Measurements from ENCODE around the gene ATXN1.

Gene ATXN1

GRCh38 chr6:16345449-16346330, 415.6 kb downstream of the ATXN1 start:
- DNase-seq: no peak

- DNase-seq: no peak
Measured at GRCh38 chr6:16344756-16345155, 416.5 kb downstream of the ATXN1 start.

DNA sequence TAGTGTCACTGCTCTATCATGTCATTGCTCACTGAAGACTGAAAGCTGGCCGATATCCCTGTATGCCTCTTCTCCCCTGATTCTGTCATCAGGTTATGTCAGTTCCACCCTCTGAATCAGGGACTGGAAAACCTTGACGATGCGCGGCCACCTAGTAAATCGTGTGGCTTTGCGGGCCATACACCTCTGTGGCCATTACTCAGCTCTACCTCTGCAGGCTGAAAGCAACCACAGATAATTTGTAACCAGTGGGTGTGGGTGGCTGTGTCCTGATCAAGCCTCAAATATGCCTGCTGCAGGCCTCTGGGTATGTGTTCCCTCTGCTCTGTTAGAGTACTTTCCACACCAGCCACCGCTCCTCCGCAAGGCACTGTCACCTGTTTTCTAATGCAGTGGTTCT, 417.7 kb downstream of the ATXN1 start:
- no peak for DNase-seq

DNA sequence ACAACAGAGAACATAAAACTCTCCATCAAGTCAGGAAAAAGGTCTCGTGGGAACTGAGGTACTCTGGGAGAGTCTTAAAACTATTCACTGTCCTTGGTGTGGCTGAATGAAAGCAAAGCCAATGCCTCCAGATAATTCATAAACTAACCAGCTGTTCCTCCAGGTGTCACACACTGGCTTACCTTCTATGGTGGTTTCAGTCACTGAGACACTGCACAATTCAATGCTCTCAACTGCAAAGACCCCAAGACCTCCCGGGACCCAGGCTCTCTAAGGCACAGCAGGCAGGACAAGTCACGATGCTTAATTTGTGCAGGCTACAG, 422.0 kb downstream of the ATXN1 start:
- DNase-seq: no peak

GRCh38 chr6:16338577-16339264, 422.5 kb downstream of the ATXN1 start:
- no peak for DNase-seq

DNA sequence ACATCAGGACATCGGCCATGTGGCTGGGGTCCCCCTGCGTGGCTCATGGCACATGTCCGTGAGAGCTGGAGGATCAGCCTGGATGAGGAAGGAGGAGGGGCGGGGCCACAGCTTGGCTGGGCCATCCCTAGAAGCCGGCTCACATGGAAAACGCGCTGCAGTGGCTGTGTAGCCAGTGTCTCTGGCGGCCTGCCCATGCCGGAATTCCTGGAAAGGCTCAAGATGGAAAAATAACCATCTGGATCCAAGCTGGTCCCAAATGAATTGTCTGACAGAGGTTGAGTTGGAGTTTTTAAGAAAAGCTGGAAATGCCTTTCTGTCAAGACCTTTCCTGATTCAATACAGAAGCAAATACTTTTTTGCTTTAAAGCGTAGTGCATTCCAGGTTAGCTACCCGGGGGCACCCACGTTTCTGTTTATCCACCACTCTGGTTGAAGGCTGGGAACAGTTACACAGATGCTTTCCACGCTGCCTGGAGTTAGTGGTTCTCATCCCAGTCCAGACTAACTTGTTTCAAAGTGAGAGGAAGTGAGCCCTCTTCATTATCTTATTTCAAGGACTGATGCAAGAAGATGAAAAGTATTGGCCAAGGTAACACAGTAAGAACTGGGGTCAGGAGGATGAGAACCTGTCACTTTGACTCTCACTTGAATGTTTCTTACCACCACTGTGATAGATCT, 423.8 kb downstream of the ATXN1 start:
- DNase-seq: no peak

GRCh38 chr6:16336911-16337294, 424.4 kb downstream of the ATXN1 start:
- no peak for DNase-seq

GRCh38 chr6:16336056-16336818, 425.0 kb downstream of the ATXN1 start:
- no peak for DNase-seq

DNA sequence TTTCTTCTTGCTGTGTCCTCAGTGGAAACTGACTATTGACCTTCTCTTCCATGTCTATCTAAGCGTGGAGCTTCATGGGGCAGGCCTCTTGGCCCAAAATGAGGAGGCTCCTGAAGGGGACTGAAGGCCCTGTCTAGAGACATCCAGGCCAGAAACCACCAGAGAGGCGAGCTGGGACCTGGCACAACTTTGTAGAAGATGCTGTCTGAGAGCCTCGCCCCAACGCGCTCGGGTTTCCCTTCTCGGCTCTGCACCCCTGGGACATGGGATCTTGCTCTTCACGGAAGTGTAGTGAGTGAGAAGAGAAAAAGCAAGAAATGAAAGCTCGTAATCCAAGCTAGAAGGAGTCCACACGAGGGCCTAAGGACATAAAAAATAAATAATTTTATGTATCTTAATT, 426.1 kb downstream of the ATXN1 start:
- DNase-seq: no peak

- no peak for DNase-seq
Measured at GRCh38 chr6:16334671-16335070, 426.6 kb downstream of the ATXN1 start.

DNA sequence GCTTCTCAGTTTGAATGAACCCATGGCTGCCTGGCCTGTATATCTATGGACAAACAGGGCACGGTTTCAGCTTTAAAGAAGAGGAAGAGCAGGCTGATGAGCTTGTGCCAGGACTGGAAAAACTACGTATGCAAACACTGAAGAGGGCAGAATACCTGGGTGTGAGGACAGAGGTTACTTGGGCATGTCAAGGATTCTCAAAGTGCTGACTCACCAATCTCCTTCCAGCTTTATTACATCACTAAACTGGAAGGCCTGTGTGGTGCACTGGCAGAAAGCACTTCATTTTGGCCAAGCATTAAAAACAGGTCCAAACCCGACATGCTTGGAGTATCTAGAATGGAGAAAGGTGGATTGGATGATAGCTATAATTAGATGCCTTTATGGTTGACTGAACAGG, 427.7 kb downstream of the ATXN1 start:
- no peak for DNase-seq

DNA sequence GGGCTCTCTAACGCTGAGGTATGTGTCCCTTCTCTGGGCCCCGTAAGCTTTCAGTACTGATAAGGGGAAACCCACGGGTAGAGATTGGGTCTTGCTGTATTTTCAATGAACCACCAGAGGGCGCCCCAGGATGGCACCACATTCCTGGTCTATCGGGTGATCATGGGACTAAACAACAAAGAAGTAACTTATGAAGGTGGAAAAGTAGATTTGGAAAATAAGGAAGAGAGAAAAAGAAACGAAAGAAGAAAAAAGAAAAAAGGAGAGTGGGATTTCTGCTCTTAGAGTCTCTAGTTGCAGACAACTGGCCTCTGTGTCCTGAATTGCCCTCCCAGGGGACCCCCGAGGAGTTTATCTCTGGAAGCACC, 429.1 kb downstream of the ATXN1 start:
- peak; percentile 82 to 89 for DNase-seq

DNA sequence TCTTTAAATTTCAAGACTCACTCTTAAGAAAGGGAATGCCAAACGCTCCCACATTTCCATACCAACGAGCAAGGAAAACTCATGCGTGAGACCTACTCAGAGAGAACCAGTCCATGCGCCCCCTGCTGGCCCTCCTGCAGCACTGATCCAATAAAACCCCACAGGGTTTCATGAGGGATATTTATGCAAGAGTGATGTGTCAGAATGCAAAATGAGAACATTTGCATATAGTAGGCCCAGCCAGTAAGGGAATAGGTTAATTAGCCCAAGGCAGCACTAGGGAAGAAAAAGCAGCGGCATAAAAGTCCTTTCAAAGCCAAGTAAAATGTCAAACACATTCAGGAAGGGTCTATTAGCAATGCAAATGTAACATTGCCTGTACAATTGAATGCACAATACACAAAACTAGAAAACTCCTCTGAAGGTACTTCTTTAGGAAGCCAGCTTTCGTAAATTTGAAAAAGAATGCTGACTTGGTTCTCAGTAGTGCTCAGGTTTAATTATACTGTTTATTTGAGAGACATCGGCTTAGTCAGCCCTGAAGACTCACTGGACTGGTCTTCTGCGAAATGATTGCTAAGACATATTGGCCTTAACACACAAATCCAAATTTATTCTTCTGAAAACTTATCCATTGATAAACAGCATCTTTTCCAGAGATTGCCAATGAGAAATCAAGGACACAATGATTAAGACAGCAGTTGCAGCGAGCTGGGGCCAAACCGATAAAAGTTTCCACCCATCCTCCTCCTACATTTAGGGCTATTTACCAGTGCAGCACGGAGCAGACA, 429.7 kb downstream of the ATXN1 start:
- DNase-seq: peak; percentile 75 to 77

- DNase-seq: no peak
Measured at GRCh38 chr6:16329233-16329632, 432.0 kb downstream of the ATXN1 start.

DNA sequence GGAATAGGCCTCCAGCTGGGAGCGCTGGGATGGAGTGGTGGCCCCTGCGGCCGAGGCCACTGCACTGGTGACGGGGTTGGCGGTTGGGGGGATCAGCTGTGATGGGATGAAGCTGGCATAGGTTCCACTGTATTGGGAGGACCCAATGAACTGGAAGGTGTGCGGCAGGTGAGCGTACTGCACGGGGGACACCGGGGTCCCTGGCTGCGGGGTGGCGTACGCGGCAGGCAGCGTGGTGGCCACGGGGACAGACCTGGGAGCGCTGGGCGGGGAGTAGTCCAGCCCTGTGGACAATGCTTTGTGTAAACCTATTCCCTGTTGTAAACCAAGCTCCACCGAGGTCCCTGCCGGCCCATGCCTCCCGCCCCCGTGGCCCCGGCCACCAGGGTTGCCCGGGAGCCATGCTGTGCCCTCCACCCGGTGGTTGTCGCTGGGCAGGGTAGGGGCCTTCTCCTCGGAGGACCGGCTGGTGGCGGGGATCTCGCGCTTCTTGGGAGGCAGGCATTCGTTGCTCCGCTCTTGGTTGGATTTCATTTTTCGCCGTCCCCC, 433.4 kb downstream of the ATXN1 start:
- no peak for DNase-seq

DNA sequence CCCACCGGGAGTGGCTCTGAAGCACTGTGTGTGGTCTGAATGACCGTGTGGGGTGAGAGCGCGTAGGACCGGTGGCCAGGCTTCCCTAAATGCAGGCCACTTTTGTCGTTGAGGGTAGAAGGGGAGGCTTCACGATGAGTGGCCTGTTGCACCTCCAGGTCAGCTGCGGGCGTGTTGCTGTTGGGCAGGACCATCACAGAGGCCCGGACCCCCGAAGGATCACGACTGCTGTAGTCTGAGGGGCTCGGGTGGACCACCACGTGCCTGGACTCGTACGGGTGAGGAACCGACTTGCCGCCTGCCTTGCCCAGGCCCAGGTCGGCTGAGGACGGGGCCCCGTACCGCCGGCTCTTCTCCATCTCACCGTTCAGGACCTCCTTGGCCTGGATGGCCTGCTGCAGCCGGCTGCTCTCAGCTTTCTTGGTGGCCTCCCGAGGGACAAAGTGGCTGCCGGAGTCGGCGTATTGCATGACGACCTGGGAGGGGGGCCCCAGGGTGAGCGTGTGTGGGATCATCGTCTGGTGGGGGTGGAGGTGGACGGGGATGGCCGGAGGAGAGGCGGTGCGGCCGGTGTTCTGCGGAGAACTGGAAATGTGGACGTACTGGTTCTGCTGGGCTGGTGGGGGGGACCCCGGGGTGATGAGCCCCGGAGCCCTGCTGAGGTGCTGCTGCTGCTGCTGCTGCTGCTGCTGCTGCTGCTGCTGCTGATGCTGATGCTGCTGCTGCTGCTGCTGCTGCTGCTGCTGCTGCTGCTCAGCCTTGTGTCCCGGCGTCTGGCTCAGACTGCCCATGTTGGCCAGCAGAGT, 434.1 kb downstream of the ATXN1 start:
- no peak for DNase-seq

GRCh38 chr6:16326531-16326930, 434.7 kb downstream of the ATXN1 start:
- DNase-seq: no peak

DNA sequence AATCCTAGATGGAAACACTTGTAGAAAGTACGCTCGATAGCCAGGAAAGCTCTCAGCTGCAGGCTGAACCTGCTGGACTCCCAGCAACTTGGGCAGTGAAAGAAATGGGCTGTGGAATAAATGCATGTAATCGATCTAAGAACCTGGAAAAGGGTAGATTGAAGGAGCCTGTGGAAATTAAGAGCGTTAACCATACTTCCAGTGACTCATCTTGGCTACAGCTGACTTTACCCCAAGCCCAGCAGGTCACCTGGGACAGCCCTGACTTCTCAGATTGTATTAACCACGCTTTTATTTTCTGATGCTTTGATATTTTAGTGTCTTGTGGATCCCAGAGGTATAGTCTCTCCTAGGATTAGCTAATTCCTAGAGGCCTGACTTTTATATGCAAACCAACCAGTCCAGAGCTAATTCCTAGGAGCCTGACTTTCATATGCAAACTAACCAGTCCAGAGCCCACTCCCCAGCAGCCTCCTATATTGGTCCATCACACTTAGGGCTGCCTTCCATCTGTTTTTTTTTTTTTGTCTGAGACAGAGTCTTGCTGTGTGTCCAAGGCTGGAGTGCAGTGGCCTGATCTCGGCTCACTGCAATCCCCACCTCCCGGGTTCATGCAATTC, 436.5 kb downstream of the ATXN1 start:
- no peak for DNase-seq

DNA sequence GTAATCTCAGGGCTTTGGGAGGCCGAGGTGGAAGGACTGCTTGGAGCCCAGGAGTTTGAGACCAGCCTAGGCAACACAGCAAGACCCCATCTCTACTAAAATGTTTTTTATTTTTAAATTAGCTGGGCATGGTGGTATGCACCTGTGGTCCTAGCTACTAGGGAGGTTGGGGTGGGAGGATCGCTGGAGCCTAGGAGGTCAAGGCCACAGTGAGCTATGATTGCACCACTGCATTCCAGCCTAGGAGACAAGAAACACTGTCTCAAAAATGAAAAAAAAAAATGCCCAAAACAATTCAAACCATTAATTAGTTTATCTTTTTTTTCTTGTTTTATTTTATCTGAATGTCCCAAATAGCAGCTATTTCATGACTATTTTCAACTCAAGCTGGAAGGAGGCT, 437.1 kb downstream of the ATXN1 start:
- DNase-seq: no peak

DNA sequence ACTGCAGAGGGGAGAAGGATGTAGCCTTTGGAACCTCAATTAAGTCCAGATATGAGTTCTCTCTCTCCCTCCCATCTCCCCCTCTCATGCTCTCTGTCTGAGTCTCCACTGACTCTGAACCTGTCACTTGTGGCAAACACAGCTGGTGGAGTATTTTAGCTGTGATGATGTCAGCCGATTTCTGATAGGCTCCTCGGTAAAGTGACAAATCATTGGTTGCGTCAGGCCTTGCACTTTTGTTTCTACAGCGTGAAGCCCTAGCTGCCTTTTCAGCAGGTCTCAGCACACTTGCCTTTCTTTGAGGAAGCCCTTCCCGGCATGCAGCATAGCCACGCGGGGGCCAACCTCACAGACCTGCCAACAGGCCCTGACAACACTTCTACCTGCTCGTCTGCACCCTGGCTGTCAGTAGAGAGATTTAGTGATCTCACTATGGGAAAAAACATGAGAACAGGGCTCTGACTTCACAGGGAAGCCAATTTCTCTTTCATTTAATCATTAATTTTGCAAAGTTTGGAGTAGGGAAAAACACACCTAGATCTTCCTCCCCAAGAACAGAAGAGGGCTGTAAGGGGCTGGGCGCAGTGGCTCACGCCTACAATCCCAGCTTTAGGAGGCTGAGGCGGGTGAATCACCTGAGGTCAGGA, 438.5 kb downstream of the ATXN1 start:
- DNase-seq: peak; percentile 72 to 75
